SIG-M5 treated with dmso at 0.1 percent for 504 hours (cell line): ENCODE data around the gene ETV3.

ENCODE experiments used
- DNase-seq: peaks from one replicate; lab custom pipeline; 2025; ENCODE audit not compliant: unreplicated experiment; lab: John Stamatoyannopoulos, UW

ETV3 gene

GRCh38 chr1:157095091-157095490 lies 43.1 kb downstream of the ETV3 start:
- no peak for DNase-seq

GRCh38 chr1:157092831-157093230 lies 45.4 kb downstream of the ETV3 start:
- no peak for DNase-seq

GRCh38 chr1:157091668-157092273 lies 46.4 kb downstream of the ETV3 start:
- DNase-seq, result no peak

GRCh38 chr1:157091186-157091585 lies 47.0 kb downstream of the ETV3 start:
- DNase-seq, result no peak

- DNase-seq, result no peak
Observed at GRCh38 chr1:157090771-157091170, 47.4 kb downstream of the ETV3 start.

GRCh38 chr1:157090196-157090647 lies 48.0 kb downstream of the ETV3 start:
- DNase-seq, result peak; percentile 66

- DNase-seq, result no peak
Observed at GRCh38 chr1:157089789-157090188, 48.4 kb downstream of the ETV3 start.

GRCh38 chr1:157088607-157089006 lies 49.6 kb downstream of the ETV3 start:
- no peak for DNase-seq

GRCh38 chr1:157087030-157087429 lies 51.2 kb downstream of the ETV3 start:
- DNase-seq, result no peak

- DNase-seq, result no peak
Observed at GRCh38 chr1:157086299-157086698, 51.9 kb downstream of the ETV3 start.

GRCh38 chr1:157085421-157085820 lies 52.8 kb downstream of the ETV3 start:
- DNase-seq, result peak; percentile 96

- DNase-seq, result no peak
Observed at GRCh38 chr1:157084720-157085119, 53.5 kb downstream of the ETV3 start.

- no peak for DNase-seq
Observed at GRCh38 chr1:157081707-157082106, 56.5 kb downstream of the ETV3 start.

- DNase-seq, result no peak
Observed at GRCh38 chr1:157080714-157081113, 57.5 kb downstream of the ETV3 start.

- no peak for DNase-seq
Observed at GRCh38 chr1:157077394-157077793, 60.8 kb downstream of the ETV3 start.

GRCh38 chr1:157073944-157074685 lies 64.1 kb downstream of the ETV3 start:
- DNase-seq, result peak; percentile 63
